ENCODE results near the gene FGD5.
"Not testable (repeated sequence)": the region's sequence is repeated elsewhere in the genome, so short reads cannot be mapped to it uniquely, and the experiment has no call there.

Gene FGD5

GRCh38 chr3:14806641-14807263, 12.0 kb upstream of the FGD5 start:
- peak; percentile 4 for DNase-seq

GRCh38 chr3:14808025-14808424, 10.7 kb upstream of the FGD5 start:
- no peak for DNase-seq

GRCh38 chr3:14808502-14809266, 10.1 kb upstream of the FGD5 start:
- DNase-seq, result no peak

GRCh38 chr3:14809611-14810010, 9.2 kb upstream of the FGD5 start:
- not testable (repeated sequence) for DNase-seq

GRCh38 chr3:14810070-14810791, 8.5 kb upstream of the FGD5 start:
- DNase-seq, result no peak

GRCh38 chr3:14810801-14811661, 7.7 kb upstream of the FGD5 start:
- DNase-seq, result no peak

- no peak for DNase-seq
Measured at GRCh38 chr3:14811684-14812083, 7.1 kb upstream of the FGD5 start.

GRCh38 chr3:14812196-14812790, 6.5 kb upstream of the FGD5 start:
- DNase-seq, result no peak

- no peak for DNase-seq
Measured at GRCh38 chr3:14814411-14814871, 4.3 kb upstream of the FGD5 start.

GRCh38 chr3:14816359-14816758, 2.4 kb upstream of the FGD5 start:
- no peak for DNase-seq

- DNase-seq, result no peak
Measured at GRCh38 chr3:14819671-14820070, 909 bp downstream of the FGD5 start.

- no peak for DNase-seq
Measured at GRCh38 chr3:14820156-14820555, 1.4 kb downstream of the FGD5 start.

- DNase-seq, result no peak
Measured at GRCh38 chr3:14821151-14821550, 2.4 kb downstream of the FGD5 start.

- DNase-seq, result no peak
Measured at GRCh38 chr3:14822134-14822533, 3.4 kb downstream of the FGD5 start.

GRCh38 chr3:14822670-14823390, 4.1 kb downstream of the FGD5 start:
- DNase-seq, result no peak

GRCh38 chr3:14823393-14823792, 4.6 kb downstream of the FGD5 start:
- DNase-seq, result no peak

GRCh38 chr3:14823910-14824629, 5.3 kb downstream of the FGD5 start:
- no peak for DNase-seq

- DNase-seq, result no peak
Measured at GRCh38 chr3:14824646-14825045, 5.9 kb downstream of the FGD5 start.

GRCh38 chr3:14826069-14826468, 7.3 kb downstream of the FGD5 start:
- no peak for DNase-seq

GRCh38 chr3:14827776-14828175, 9.0 kb downstream of the FGD5 start:
- DNase-seq, result no peak

- DNase-seq, result no peak
Measured at GRCh38 chr3:14829811-14830210, 11.0 kb downstream of the FGD5 start.

Measured in CD4-positive, alpha-beta T cell treated with Interleukin-17A for 1 hour (primary cell).